Neuronal stem cell (in vitro differentiated cells): ENCODE data around the gene LMO1.

Source experiments
- DNase-seq: peaks from one replicate; pipeline ENCODE4 v3.0.0-alpha.2; 2013; ENCODE audit warnings: low spot score
- H2AFZ ChIP-seq: one replicate; pipeline ENCODE4 v1.6.1; 2013; ENCODE audit warnings: mild to moderate bottlenecking, low read length, inconsistent platforms
- H2AK5ac ChIP-seq: 2 replicates; pipeline ENCODE4 v1.6.1; 2013; ENCODE audit warnings: low read depth, mild to moderate bottlenecking, inconsistent platforms, low read length, moderate library complexity, mixed read lengths
- H2BK120ac ChIP-seq: 2 replicates; pipeline ENCODE4 v1.6.1; 2013; ENCODE audit warnings: low read depth, mild to moderate bottlenecking, inconsistent platforms, low read length, moderate library complexity, mixed read lengths
- H2BK12ac ChIP-seq: one replicate; pipeline ENCODE4 v1.6.1; 2013; ENCODE audit warnings: low read length, inconsistent platforms
- H2BK15ac ChIP-seq: 2 replicates; pipeline ENCODE4 v1.6.1; 2013; ENCODE audit warnings: mild to moderate bottlenecking, low read length, inconsistent platforms, mixed read lengths
- H2BK5ac ChIP-seq: one replicate; pipeline ENCODE4 v1.6.1; 2013; ENCODE audit warnings: inconsistent platforms, mild to moderate bottlenecking, low read length, moderate library complexity
- H3K14ac ChIP-seq: one replicate; pipeline ENCODE4 v1.6.1; 2013; ENCODE audit warnings: low read length, inconsistent platforms
- H3K18ac ChIP-seq: 2 replicates; pipeline ENCODE4 v1.6.1; 2013; ENCODE audit warnings: low read length, inconsistent platforms
- H3K23ac ChIP-seq: 2 replicates; pipeline ENCODE4 v1.6.1; 2013; ENCODE audit warnings: low read depth, mild to moderate bottlenecking, mixed read lengths, low read length, inconsistent platforms; ENCODE audit not compliant: poor library complexity
- H3K27ac ChIP-seq: replicated peaks from 3 replicates; pipeline ENCODE4 v1.5.1; 2013; ENCODE audit warnings: low read length, inconsistent platforms
- H3K27me3 ChIP-seq, 3 experiments: 2 replicates each; pipeline ENCODE4 v1.6.1; 2013; ENCODE audit warnings: low read length in 3 of 3, mild to moderate bottlenecking in 2 of 3, inconsistent platforms in 1 of 3, low read depth in 1 of 3, mixed read lengths in 1 of 3, moderate library complexity in 1 of 3; ENCODE audit not compliant: control insufficient read depth in 3 of 3, insufficient read depth in 3 of 3
- H3K36me3 ChIP-seq, 2 donors: replicated peaks in 1 of 2; 2 replicates each; pipeline ENCODE4 v1.6.1; 2013; ENCODE audit warnings: low read length in 2 of 2; ENCODE audit not compliant: control insufficient read depth in 2 of 2, insufficient read depth in 2 of 2
- H3K4ac ChIP-seq: 2 replicates; pipeline ENCODE4 v1.6.1; 2013; ENCODE audit warnings: inconsistent platforms, mild to moderate bottlenecking, low read length, moderate library complexity
- H3K4me1 ChIP-seq, 2 donors: 1 replicate in 1 of 2; 2 replicates in 1 of 2; pipeline ENCODE4 v1.6.1; 2013; ENCODE audit warnings: low read length in 2 of 2, low read depth in 1 of 2; ENCODE audit not compliant: control insufficient read depth in 2 of 2, insufficient read depth in 1 of 2
- H3K4me2 ChIP-seq: one replicate; pipeline ENCODE4 v1.6.1; 2013; ENCODE audit warnings: mild to moderate bottlenecking, low read length, inconsistent platforms; ENCODE audit not compliant: insufficient read depth, poor library complexity, severe bottlenecking
- H3K4me3 ChIP-seq, 2 donors: 2 replicates each; pipeline ENCODE4 v1.5.1; 2013; ENCODE audit warnings: low read length in 2 of 2, mild to moderate bottlenecking in 2 of 2, inconsistent platforms in 1 of 2, moderate library complexity in 1 of 2
- H3K79me1 ChIP-seq: one replicate; pipeline ENCODE4 v1.6.1; 2013; ENCODE audit warnings: low read depth, mild to moderate bottlenecking, inconsistent platforms, low read length, moderate library complexity
- H3K9ac ChIP-seq: one replicate; pipeline ENCODE4 v1.6.1; 2013; ENCODE audit warnings: mild to moderate bottlenecking, low read depth, low read length, inconsistent platforms; ENCODE audit not compliant: poor library complexity
- H3K9me3 ChIP-seq, 2 donors: replicated peaks in 1 of 2; 2 replicates each; pipeline versions ENCODE3 to v1.6.1; 2013; ENCODE audit warnings: low read length in 2 of 2, mild to moderate bottlenecking in 2 of 2, inconsistent platforms in 1 of 2, low read depth in 1 of 2, mixed read lengths in 1 of 2, moderate library complexity in 1 of 2; ENCODE audit not compliant: control insufficient read depth in 2 of 2, insufficient read depth in 1 of 2
- H4K8ac ChIP-seq: one replicate; pipeline ENCODE4 v1.6.1; 2013; ENCODE audit warnings: low read depth, mild to moderate bottlenecking, inconsistent platforms, low read length, moderate library complexity
- H4K91ac ChIP-seq: one replicate; pipeline ENCODE4 v1.6.1; 2013; ENCODE audit warnings: low read length, low read depth, mild to moderate bottlenecking, inconsistent platforms; ENCODE audit not compliant: poor library complexity
- WGBS, 2 donors: extraction: QIAGEN DNeasy Blood & Tissue Kit; methylation state at CpG; one replicate each; pipeline ENCODE4 v1.1.7; 2013; ENCODE audit warnings: missing lambda C conversion rate in 2 of 2, mixed read lengths in 1 of 2; ENCODE audit not compliant: insufficient read length in 2 of 2, insufficient replicate concordance in 1 of 2; ENCODE audit errors: extremely low coverage in 2 of 2; 5-methylcytosine and 5-hydroxymethylcytosine counted together

The LMO1 gene

DNA sequence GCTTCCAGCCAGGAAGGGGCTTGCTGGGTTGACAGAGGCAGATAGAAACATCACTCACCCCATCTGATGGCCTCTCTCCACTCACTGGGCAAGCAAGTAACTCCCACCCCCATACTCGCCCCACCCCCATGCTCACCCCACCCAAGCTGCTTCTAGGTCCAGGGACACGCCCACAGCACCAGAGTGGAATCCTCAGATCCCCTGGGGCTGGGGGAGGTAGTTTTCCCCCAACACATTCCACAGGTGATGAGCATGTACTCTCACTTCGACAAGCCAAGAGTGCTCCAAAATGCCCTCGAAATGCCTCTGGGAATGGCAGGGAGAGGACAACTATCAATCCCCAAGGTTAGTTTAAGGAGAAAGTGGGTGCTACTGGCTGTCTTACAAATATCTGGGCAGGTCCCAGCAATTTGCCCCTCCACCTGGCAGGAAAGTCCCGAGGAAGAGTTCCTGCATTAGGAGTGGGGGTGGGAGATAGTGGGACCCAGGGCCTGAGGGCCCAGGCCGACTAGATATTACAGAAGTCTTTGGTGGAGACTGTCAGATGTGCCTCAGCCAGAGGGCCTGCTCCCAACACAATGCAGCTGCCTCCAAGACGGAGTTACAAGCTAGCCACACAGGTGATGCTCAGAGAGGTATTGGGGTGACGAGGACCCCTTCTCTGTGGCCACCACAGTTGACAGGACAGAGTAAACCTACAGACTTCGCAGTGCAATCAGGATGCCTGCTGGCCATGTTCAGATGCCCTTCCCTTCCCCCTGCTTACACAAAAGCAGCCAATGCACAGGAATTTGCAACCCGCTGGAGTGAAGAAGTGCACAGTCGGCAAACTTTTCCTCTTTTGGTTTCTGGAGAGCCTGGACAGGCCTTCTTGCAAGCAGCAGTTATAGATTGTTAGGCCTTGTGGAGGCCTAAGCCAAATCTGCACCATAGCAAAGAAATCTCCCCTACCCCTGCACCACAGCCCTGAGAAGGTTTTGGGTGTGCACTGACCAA, 2.9 kb upstream of the LMO1 start:
- Histone ChIP-seq H2AFZ (no peak overlapping the region), H2BK15ac (peak overlapping the region; percentile 56), H2AK5ac (peak overlapping the region; percentile 64), H3K4me1 (peaks cover 9 to 47% of the 10 kb centered on the region in 2 donors), H3K27me3 (peaks cover 0 to 86% (median 32%) of the 10 kb centered on the region in 3 experiments), H2BK12ac (no peak overlapping the region), H4K91ac (no peak overlapping the region), H2BK120ac (peak overlapping the region; percentile 73), H3K4ac (no peak overlapping the region), H3K4me3 (no peak overlapping the region), H3K18ac (peak overlapping the region; percentile 87), H3K79me1 (peaks cover 7% of the 10 kb centered on the region), H2BK5ac (peak overlapping the region; percentile 61), H3K4me2 (no peak overlapping the region), H3K9me3 (no peaks in the 10 kb centered on the region), H4K8ac (no peak overlapping the region), H3K36me3 (no peaks in the 10 kb centered on the region), H3K9ac (no peak overlapping the region), H3K27ac (no peak overlapping the region), H3K14ac (no peak overlapping the region), H3K23ac (peak overlapping the region; percentile 38)
- WGBS, 2 donors: no CpG with 5 or more reads among the region's 11 CpGs
- no peak for DNase-seq

DNA sequence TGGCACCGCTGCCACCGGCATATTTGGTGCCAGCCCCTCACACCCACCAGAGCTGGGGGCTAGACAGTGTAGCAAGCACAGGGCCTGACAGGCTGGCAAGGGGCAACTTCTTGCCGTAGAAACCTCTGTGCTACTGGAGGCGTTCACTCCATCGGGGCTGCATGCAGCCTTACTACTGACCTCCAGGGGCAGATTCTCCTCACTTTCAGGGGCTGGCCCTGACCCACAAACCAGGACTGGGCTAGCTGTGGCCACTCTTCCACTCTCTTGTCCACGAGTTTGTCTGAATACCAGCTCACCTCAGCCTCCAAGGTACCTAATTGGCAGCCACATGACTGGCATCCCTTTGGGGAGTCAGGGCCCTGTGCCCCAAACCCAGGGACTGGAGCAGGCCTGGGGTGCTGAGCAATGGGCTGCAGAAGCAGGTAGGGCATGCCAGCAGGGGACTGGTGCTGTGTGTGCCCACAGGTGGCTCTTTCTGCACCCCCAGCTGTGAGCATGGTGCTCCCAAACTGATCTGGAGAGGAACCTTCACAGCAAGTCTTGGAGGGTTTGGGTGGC, 2.1 kb upstream of the LMO1 start:
- H3K36me3 ChIP-seq: no peaks in the 10 kb centered on the region
- H2AK5ac ChIP-seq: peak overlapping the region; percentile 64
- H3K9me3 ChIP-seq: no peaks in the 10 kb centered on the region
- peaks cover 9 to 41% of the 10 kb centered on the region in 2 donors for H3K4me1 ChIP-seq
- H2BK15ac ChIP-seq: peak overlapping the region; percentile 56
- DNase-seq: no peak
- H3K4ac ChIP-seq: no peak overlapping the region
- peak overlapping the region; percentile 70 for H3K9ac ChIP-seq
- peak overlapping the region; percentile 82 for H2BK12ac ChIP-seq
- H3K79me1 ChIP-seq: peaks cover 7% of the 10 kb centered on the region
- H2AFZ ChIP-seq: no peak overlapping the region
- whole genome bisulfite sequencing, 2 donors: no CpG with 5 or more reads among the region's 6 CpGs
- peak overlapping the region; percentile 87 for H3K18ac ChIP-seq
- no peak overlapping the region for H3K4me2 ChIP-seq
- peak overlapping the region; percentile 73 for H2BK120ac ChIP-seq
- peak overlapping the region; percentile 61 for H2BK5ac ChIP-seq
- no peak overlapping the region for H3K4me3 ChIP-seq
- H3K14ac ChIP-seq: no peak overlapping the region
- peaks cover 0 to 86% (median 34%) of the 10 kb centered on the region in 3 experiments for H3K27me3 ChIP-seq
- peak overlapping the region; percentile 58 for H3K23ac ChIP-seq
- no peak overlapping the region for H3K27ac ChIP-seq
- no peak overlapping the region for H4K8ac ChIP-seq
- H4K91ac ChIP-seq: peak overlapping the region; percentile 62

DNA sequence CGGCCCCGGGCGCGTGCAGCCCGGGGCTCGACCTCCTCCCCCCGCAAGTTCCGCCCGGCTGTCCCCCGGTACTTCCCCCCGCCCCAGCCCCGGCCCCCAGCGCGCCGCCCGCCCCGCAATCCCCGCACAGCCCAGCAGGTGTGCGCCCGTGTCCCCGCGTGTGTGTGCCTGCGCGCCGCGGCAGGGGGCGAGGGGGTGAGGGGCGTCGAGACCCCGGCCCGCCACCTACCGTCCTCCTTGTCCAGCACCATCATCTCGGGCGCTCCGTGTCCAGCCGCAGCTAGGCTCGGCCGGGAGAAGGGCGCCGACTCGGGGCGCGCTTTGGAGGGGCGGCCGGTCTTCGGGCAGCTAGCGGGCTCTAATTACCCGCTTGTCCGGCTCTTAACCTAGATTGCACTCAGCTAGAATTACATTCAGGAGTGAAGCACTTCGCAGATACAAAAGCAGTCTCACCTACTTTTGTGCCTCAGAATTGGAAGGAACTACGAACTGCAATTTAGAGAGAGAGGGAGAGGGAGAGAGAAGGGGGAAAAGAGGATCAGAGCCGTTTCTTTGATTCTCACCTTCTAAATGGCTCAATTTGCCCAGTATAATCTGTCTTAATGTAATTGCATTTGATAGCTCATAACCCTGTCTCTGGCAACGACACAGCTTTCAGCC, 439 bp downstream of the LMO1 start:
- no peak overlapping the region for H3K27ac ChIP-seq
- no peak for DNase-seq

More for the DNA sequence above, 439 bp downstream of the LMO1 start:
- Histone ChIP-seq H2BK120ac (peak overlapping the region; percentile 20), H2BK5ac (no peak overlapping the region), H3K18ac (peak overlapping the region; percentile 96), H3K23ac (no peak overlapping the region), H3K36me3 (no peaks in the 10 kb centered on the region), H2AK5ac (no peak overlapping the region), H3K4ac (no peak overlapping the region), H4K8ac (no peak overlapping the region), H3K9ac (peak overlapping the region; percentile 93), H3K79me1 (peaks cover 7% of the 10 kb centered on the region), H3K4me2 (peak overlapping the region; percentile 87), H3K14ac (no peak overlapping the region), H3K27me3 (peaks cover 0 to 86% (median 33%) of the 10 kb centered on the region in 3 experiments), H2AFZ (peak overlapping the region; percentile 99), H2BK12ac (peak overlapping the region; percentile 63), H4K91ac (no peak overlapping the region), H3K9me3 (no peaks in the 10 kb centered on the region), H2BK15ac (peak overlapping the region; percentile 24), H3K4me3 (peak overlapping the region; percentile 53 to 81), H3K4me1 (peaks cover 6 to 29% of the 10 kb centered on the region in 2 donors)
- WGBS, 2 donors: no CpG with 5 or more reads among the region's 53 CpGs
